ENCODE data around the gene MKRN1. TPM values are rescaled to one million over a fixed set of nuclear protein-coding genes. Genes with fewer than 3 reads are reported as not detected.

The MKRN1 gene
- total RNA-seq, 1 donor from 2014 or later = 121 TPM

DNA sequence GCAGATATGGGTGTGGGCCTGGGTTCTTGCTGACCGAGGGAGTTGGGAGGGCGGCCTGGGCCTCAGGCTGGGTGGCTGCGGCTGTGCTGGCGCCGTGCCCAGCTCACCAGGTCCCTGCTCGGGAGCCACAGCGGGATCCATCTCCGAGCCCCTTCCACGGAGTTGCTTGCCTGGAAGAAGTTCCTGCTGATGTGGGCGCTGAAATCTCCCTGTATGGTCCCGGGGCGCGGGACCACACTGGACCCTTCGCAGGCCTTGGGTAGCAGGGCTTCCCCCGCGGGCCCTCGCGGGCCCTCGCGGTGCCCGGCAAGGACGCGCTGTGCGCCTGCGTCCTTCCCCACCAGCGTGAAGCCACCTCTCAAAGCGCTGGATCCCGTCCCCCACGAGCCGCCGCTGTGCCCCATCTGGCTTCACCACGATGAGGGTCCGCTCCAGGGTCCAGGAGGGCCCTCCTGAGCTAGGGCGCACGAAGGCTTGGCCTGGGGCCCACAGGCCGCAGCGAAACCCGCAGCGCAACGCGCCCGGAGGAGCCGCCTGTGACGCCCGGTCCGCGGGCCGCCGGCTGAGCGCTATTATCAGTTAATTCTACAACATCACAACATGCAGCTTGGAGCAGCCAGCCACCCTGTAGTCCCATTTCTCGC is 43.9 kb downstream of the MKRN1 start:
- Histone ChIP-seq H3K27ac (no peak overlapping the region), H3K79me2 (ENCODE audit: low read depth) (no peaks in the 10 kb centered on the region), H4K20me1 (ENCODE audit: low read depth) (no peaks in the 10 kb centered on the region), H3K27me3 (no peaks in the 10 kb centered on the region), H3K4me1 (no peaks in the 10 kb centered on the region), H3K9ac (no peak overlapping the region), H3K4me3 (no peak overlapping the region), H3K36me3 (no peaks in the 10 kb centered on the region), H2AFZ (replicated peaks) (no peak overlapping the region), H3F3A (ENCODE audit: low read depth) (no peaks in the 10 kb centered on the region), H3K4me2 (no peak overlapping the region), H3K9me3 (ENCODE audit: low read depth) (no peaks in the 10 kb centered on the region)
- Mint-ChIP-seq H3K9me3 (peaks cover 2% of the 10 kb centered on the region), H3K36me3 (no peaks in the 10 kb centered on the region), H3K27ac (no peak overlapping the region), H3K4me3 (no peak overlapping the region), H3K4me1 (no peaks in the 10 kb centered on the region), H3K27me3 (ENCODE audit: insufficient read depth, low read depth) (peaks cover 2% of the 10 kb centered on the region)
- TF ChIP-seq EZH2phosphoT487 (IDR thresholded peaks at IDR 0.05) = no peak
- no peak for TF ChIP-seq EZH2 (IDR thresholded peaks at IDR 0.05)
- no peak for DNase-seq (ENCODE audit: low spot score)

DNA sequence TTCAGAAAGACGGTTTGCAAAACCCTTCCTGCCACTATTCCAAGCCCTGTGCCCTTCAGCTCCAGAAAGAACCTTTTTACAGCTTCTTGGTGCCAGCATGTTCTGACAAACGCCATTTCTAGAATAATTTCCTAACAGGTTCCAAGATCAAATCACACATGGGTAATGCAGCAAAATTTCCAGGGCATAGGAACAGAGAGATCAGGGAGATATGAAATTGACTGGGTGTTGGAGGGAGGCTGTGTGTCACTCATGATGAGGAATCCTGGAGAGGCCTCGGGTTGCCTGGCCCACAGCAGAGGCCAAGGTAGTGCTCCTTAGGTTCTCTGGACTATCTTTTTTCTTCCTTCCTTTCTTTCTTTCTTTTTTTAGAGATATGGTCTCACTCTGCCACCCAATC is 45.9 kb downstream of the MKRN1 start:
- H2AFZ ChIP-seq (replicated peaks) = no peak overlapping the region
- TF ChIP-seq EZH2phosphoT487 (IDR thresholded peaks at IDR 0.05) (no peak), EZH2 (IDR thresholded peaks at IDR 0.05) (no peak)
- TF ChIP-seq, protein P1, sequence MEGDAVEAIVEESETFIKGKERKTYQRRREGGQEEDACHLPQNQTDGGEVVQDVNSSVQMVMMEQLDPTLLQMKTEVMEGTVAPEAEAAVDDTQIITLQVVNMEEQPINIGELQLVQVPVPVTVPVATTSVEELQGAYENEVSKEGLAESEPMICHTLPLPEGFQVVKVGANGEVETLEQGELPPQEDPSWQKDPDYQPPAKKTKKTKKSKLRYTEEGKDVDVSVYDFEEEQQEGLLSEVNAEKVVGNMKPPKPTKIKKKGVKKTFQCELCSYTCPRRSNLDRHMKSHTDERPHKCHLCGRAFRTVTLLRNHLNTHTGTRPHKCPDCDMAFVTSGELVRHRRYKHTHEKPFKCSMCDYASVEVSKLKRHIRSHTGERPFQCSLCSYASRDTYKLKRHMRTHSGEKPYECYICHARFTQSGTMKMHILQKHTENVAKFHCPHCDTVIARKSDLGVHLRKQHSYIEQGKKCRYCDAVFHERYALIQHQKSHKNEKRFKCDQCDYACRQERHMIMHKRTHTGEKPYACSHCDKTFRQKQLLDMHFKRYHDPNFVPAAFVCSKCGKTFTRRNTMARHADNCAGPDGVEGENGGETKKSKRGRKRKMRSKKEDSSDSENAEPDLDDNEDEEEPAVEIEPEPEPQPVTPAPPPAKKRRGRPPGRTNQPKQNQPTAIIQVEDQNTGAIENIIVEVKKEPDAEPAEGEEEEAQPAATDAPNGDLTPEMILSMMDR (IDR thresholded peaks at IDR 0.05) = no peak
- Mint-ChIP-seq H3K36me3 (no peaks in the 10 kb centered on the region), H3K4me1 (no peaks in the 10 kb centered on the region), H3K27ac (no peak overlapping the region), H3K4me3 (no peak overlapping the region), H3K27me3 (ENCODE audit: insufficient read depth, low read depth) (peaks cover 2% of the 10 kb centered on the region), H3K9me3 (peaks cover 2% of the 10 kb centered on the region)
- H3K27ac ChIP-seq = no peak overlapping the region
- H4K20me1 ChIP-seq (ENCODE audit: low read depth) = no peaks in the 10 kb centered on the region
- H3F3A ChIP-seq (ENCODE audit: low read depth) = no peaks in the 10 kb centered on the region
- H3K27me3 ChIP-seq = no peaks in the 10 kb centered on the region
- no peak overlapping the region for H3K4me2 ChIP-seq
- H3K79me2 ChIP-seq (ENCODE audit: low read depth) = no peaks in the 10 kb centered on the region
- no peak for DNase-seq (ENCODE audit: low spot score)
- H3K9ac ChIP-seq = no peak overlapping the region
- no peaks in the 10 kb centered on the region for H3K36me3 ChIP-seq
- H3K4me1 ChIP-seq = no peaks in the 10 kb centered on the region
- H3K4me3 ChIP-seq = no peak overlapping the region
- H3K9me3 ChIP-seq (ENCODE audit: low read depth) = no peaks in the 10 kb centered on the region

DNA sequence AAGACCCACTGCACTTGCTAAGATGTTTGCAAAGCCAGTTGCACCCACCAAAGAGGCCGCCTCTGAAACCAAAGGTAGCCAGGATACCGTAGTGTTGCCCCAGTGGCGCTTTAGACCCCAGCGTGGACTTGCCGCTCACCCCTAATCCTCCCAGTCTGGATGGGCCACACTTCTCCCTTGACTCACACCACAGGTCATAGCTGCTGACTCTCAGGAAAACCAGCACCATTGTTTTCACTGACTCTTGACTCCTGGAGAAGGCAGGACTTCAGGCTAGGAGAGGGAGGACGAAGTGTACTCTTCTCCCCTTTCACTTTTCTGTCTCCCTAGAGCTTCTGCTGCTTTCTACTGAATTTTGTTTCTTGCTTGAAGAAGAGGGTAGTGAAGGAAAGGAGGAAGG is 53.2 kb downstream of the MKRN1 start:
- no peaks in the 10 kb centered on the region for H3K4me1 Mint-ChIP-seq
- no peaks in the 10 kb centered on the region for H3K36me3 Mint-ChIP-seq
- peaks cover 2% of the 10 kb centered on the region for H3K9me3 Mint-ChIP-seq
- DNase-seq (ENCODE audit: low spot score) = no peak
- no peaks in the 10 kb centered on the region for H3K27me3 ChIP-seq
- H3K9me3 ChIP-seq (ENCODE audit: low read depth) = no peaks in the 10 kb centered on the region
- no peaks in the 10 kb centered on the region for H3K4me1 ChIP-seq
- H2AFZ ChIP-seq (replicated peaks) = no peak overlapping the region
- H3K27ac ChIP-seq = no peak overlapping the region
- H4K20me1 ChIP-seq (ENCODE audit: low read depth) = no peaks in the 10 kb centered on the region
- H3K4me3 Mint-ChIP-seq = no peak overlapping the region
- H3K36me3 ChIP-seq = no peaks in the 10 kb centered on the region
- no peak overlapping the region for H3K4me2 ChIP-seq
- no peak overlapping the region for H3K4me3 ChIP-seq
- H3K27ac Mint-ChIP-seq = no peak overlapping the region
- H3F3A ChIP-seq (ENCODE audit: low read depth) = no peaks in the 10 kb centered on the region
- no peak overlapping the region for H3K9ac ChIP-seq
- TF ChIP-seq EZH2 (IDR thresholded peaks at IDR 0.05) = no peak
- TF ChIP-seq EZH2phosphoT487 (IDR thresholded peaks at IDR 0.05) = no peak
- TF ChIP-seq, protein P1 (IDR thresholded peaks at IDR 0.05) = no peak
- no peaks in the 10 kb centered on the region for H3K79me2 ChIP-seq (ENCODE audit: low read depth)
- peaks cover 8% of the 10 kb centered on the region for H3K27me3 Mint-ChIP-seq (ENCODE audit: insufficient read depth, low read depth)

DNA sequence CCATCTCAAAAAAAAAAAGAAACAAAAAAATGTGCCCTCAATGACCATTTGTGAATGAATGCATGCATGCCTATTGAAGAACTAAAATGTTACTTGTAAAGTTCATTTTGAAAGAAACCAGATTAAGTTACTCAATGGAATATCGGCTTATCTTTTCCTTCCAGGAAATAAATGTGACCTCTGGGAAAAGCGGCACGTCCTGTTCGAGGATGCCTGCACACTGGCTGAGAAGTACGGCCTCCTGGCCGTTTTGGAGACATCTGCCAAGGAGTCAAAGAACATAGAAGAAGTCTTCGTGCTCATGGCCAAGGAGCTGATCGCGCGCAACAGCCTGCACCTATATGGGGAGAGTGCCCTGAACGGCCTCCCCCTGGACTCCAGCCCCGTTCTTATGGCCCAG is 53.6 kb downstream of the MKRN1 start:
- H3K27me3 Mint-ChIP-seq (ENCODE audit: insufficient read depth, low read depth) = peaks cover 8% of the 10 kb centered on the region
- Histone ChIP-seq H3K9ac (no peak overlapping the region), H3K4me1 (no peaks in the 10 kb centered on the region), H4K20me1 (ENCODE audit: low read depth) (no peaks in the 10 kb centered on the region), H3K4me3 (no peak overlapping the region), H3K79me2 (ENCODE audit: low read depth) (no peaks in the 10 kb centered on the region), H3K27me3 (no peaks in the 10 kb centered on the region), H3K27ac (no peak overlapping the region), H3K4me2 (no peak overlapping the region), H3K36me3 (no peaks in the 10 kb centered on the region), H3K9me3 (ENCODE audit: low read depth) (no peaks in the 10 kb centered on the region), H3F3A (ENCODE audit: low read depth) (no peaks in the 10 kb centered on the region), H2AFZ (replicated peaks) (no peak overlapping the region)
- H3K9me3 Mint-ChIP-seq = peaks cover 1% of the 10 kb centered on the region
- H3K27ac Mint-ChIP-seq = no peak overlapping the region
- TF ChIP-seq, protein P1 (IDR thresholded peaks at IDR 0.05) = no peak
- TF ChIP-seq EZH2 (IDR thresholded peaks at IDR 0.05) (no peak), EZH2phosphoT487 (IDR thresholded peaks at IDR 0.05) (no peak)
- no peak overlapping the region for H3K4me3 Mint-ChIP-seq
- no peak for DNase-seq (ENCODE audit: low spot score)
- H3K4me1 Mint-ChIP-seq = no peaks in the 10 kb centered on the region
- no peaks in the 10 kb centered on the region for H3K36me3 Mint-ChIP-seq

Measured in neural progenitor cell (in vitro differentiated cells).